Measurements from ENCODE around the gene KIAA0513.

GRCh38 chr16:85002608-85003007 is 25.0 kb upstream of the KIAA0513 start:
- no peak for TF ChIP-seq EZH2 (IDR thresholded peaks at IDR 0.05; ENCODE audit: borderline replicate concordance, low read depth, low read length, severe bottlenecking)
- TF ChIP-seq CTCF (IDR thresholded peaks at IDR 0.05; ENCODE audit: borderline replicate concordance, extremely low read depth, low read length, poor library complexity, severe bottlenecking): no peak

Measured in DND-41 (cell line).